Testis (tissue), 2 donors: Measurements from ENCODE around the gene GOLGA6C.

Source experiments
- POLR2A ChIP-seq: fragments of 450-650 bp; IDR thresholded peaks from one replicate; pipeline ENCODE4 v1.6.1; 2017; ENCODE audit warnings: antibody characterized with exemption, mild to moderate bottlenecking, moderate library complexity
- TF ChIP-seq, protein P1 (sequence below), 3 experiments: fragments of 450-650 bp in 2 of 3; fragments of 200-600 bp in 1 of 3; sonication (generic) in 1 of 3; IDR thresholded peaks; one replicate each; pipeline ENCODE4 v1.5.1; 2016 to 2019; ENCODE audit warnings: antibody characterized with exemption in 3 of 3, mild to moderate bottlenecking in 2 of 3, moderate library complexity in 1 of 3

DNA sequence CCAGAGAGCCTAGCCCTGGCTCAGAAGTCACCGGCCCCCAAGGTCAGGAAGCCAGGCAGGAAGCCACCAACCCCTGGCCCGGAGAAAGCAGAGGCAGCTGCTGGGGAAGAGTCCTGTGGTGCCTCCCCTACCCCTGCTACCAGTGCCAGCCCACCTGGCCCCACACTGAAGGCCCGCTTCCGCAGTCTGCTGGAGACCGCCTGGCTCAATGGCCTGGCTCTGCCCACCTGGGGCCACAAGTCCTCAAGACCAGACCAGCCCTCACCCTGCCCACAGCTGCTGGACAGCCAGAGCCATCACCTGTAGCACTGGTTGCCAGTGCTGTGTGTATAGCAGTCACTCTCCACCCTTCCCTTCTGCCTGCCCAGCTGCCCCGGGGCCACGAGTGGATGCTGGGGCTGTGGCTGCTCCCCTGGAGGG is 47.3 kb upstream of the GOLGA6C start:
- no peak for TF ChIP-seq POLR2A
- TF ChIP-seq, protein P1, sequence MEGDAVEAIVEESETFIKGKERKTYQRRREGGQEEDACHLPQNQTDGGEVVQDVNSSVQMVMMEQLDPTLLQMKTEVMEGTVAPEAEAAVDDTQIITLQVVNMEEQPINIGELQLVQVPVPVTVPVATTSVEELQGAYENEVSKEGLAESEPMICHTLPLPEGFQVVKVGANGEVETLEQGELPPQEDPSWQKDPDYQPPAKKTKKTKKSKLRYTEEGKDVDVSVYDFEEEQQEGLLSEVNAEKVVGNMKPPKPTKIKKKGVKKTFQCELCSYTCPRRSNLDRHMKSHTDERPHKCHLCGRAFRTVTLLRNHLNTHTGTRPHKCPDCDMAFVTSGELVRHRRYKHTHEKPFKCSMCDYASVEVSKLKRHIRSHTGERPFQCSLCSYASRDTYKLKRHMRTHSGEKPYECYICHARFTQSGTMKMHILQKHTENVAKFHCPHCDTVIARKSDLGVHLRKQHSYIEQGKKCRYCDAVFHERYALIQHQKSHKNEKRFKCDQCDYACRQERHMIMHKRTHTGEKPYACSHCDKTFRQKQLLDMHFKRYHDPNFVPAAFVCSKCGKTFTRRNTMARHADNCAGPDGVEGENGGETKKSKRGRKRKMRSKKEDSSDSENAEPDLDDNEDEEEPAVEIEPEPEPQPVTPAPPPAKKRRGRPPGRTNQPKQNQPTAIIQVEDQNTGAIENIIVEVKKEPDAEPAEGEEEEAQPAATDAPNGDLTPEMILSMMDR (IDR thresholded peaks at IDR 0.05), result no peak
